HuH-7 (cell line): ENCODE results near the gene ACAT1.
A peak's percentile ranks its signal among the peaks of the same experiment; 100 is the strongest.
"Not testable (repeated sequence)": the region's sequence is repeated elsewhere in the genome, so short reads cannot be mapped to it uniquely, and the experiment has no call there.

ENCODE experiments used
- DNase-seq: peaks from one replicate; pipeline ENCODE4 v3.0.0; 2011; ENCODE audit warnings: low spot score

Gene ACAT1

DNA sequence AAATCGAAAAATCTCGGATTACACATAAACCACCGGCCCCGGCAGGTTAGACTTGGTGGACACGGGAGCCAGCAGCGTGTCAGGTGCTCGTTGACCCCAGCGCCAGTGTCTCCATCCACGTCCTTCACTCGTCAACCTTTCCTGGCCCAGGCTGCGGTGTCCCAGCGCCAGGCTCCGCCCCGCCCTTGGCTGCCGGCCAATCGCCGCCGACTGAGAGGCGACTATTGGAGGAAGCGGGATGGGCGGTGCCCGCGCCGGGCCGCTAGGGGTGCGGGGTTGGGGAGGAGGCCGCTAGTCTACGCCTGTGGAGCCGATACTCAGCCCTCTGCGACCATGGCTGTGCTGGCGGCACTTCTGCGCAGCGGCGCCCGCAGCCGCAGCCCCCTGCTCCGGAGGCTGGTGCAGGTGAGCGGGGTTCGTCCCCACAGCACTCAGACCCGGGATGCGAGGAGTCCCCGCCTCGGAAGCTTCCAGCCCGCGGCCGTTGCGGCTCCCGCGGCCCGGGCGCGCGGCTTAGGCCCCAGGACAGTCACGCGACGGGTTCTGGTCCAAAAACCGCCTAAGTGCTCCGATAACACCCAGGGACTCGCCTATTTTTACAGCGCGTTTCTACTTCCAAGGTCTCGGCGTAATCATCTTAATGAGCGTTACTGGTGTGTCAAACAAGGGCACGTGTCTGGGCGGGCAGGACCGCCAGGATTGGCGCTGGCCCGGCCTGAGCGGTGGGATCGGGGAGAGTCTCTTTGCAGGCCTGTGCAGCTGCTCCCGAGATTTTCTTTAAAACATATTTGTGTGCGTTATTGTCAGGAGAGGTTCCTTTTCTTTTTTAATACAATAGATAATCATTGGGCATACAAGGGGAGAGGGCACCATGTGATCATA is at the start of gene ACAT1:
Gene ACAT1, plus strand, starts transcription at position 294 of the 882 bp plus-strand sequence. Its CDS starts 40 bp downstream, at position 334.
- DNase-seq, result peak; percentile 92

DNA sequence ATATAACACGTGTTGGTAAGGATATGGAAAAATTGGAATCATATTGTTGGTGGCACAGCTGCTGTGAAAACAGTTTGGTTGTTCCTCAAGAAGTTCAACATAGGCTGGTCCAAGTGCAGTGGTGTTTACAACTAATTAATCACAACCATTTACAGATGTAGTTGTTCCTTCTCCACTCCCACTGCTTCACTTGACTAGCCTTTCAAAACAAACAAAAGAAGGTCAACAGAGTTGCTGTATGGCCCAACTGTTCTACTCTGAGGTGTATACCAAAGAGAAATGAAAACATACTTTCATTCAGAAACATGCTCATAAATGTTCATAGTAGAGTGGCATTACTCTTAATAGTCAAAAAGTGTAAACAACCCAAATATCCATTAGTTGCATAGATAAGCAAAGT is 36.6 kb upstream of the ACAT1 start:
- no peak for DNase-seq

DNA sequence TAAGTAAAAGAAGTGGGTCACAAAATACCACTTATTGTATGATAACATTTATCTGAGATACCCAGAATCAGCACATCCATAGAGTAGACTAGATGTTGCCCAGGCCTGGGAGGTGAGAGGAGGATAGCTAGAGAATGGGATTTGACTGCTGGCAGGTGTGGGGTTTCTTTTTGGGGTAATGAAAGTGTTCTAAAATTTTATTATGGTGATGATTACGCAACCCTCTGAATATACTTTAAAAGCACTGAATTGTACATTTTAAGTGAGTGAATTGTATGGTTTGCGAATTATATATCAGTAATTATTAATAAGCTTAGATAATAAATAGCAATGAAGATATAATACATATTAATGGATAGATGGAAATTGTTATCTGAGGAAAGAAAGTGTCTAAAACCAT is 35.7 kb upstream of the ACAT1 start:
- no peak for DNase-seq

DNA sequence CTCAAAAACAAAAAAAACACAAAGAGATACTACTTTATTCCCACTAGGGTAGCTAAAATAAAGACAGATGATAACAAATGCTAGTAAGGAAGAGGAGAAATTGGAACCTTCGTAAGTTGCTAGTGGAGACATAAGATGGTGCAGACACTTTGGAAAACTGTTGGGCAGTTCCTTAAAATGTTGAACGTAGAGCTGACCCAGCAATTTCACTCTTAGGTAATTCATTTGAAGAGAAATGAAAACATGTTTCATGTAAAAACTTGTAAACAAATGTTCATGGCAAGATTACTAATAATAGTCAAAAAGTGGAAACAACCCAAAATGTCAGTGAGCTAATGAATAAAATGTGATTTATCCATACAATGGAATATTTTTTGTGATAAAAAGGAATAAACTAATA is 29.2 kb upstream of the ACAT1 start:
- no peak for DNase-seq

DNA sequence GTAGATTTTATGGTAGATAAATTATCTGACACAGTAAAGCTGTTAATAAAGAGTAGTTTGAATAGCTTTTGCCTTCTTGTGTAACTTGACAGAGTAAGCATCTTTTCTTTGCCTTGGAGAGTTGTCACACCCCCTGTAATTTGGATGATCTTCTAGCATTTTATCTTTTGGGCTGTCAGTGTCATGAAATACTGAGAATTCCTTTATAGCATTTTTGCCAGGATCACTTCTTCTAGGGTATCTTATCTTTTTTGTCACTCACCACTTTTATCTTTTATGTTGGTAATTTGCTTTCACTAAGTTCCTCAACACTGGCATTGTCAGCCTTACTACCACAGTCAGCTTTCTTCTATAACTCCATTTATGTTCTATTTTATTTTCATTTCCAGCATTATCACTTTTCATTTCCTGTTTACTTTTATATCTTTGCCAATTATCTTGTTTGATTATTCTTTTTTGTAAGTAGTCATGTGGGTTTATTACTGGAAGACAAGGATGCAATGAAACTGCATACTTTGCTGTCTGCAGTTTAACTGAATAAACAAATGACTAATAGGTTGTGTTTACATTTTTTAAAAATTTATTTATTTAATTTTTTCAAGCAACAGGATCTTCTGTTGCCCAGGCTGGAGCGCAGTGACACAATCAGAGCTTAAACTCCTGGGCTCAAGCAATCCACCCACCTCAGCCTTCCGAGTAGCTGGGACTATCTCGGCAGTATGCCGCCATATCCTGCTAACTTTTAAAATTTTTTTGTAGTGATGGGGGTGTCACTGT is 28.1 kb upstream of the ACAT1 start:
- no peak for DNase-seq

DNA sequence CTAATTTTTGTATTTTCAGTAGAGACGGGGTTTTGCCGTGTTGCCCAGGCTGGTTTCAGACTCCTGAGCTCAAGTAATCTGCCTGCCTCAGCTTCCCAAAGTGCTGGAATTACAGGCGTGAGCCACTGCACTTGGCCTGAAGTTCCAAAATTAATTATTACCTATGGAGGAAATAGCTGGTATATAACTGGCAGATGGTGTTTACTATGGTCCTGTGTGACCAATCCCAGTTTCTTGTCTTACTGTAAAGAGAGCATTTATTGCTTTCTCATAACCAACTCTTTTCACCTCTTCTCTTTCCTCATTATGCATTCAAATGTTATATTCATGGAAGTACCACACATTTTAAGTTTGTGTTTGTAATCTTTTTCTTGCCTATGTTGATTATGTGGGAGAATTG is 24.2 kb upstream of the ACAT1 start:
- DNase-seq, result no peak

DNA sequence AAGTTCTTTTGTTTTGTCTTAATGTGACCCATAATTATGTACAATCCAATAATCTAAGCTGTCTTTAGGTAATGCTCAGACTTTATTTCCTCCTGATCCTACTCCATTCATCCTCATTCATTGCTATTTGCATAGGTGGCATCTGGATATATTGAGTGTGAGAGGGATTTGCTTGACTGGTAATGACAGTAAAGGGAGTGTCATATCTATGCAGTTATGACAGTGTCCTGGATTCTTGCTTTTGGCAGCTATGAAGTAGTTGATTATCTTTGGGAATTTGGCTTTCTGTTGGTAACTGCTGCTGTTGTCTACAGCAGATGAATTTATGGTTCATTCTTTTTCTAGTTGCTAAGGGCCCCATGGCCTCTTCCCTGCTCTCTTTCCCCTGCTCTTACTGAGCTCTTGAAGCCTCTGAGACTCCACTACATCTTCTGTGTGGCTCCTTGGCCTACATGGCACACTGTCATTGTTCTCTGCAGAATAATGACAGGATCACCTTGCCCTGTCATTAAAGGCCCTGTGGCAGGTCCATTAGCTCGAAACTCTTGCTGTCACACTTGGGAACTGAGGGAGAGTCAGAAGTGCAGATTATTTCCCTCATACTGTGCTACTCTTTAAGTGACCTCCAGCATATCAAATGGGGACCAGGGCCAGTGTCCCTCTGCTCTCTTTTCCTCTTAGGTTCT is 20.1 kb upstream of the ACAT1 start:
- DNase-seq, result no peak

DNA sequence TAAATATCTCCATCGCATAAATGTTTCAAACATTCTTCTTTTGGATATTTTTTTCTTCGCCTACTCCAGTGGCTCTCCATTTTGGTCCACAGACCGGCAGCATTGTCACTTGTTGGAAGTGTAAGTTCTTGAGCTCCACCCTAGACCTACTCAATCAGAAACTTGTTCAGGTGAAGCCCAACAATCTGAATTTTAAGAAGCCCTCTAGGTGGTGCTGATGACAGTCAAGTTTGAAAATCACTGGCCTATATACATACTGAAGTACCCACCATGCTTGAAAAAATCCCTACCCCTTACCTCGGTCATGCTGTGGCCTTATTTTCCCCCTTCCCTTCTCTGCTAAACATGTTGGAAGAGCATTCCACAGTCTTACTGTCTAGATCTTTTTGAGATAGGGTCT is 10.2 kb upstream of the ACAT1 start:
- DNase-seq, result no peak

DNA sequence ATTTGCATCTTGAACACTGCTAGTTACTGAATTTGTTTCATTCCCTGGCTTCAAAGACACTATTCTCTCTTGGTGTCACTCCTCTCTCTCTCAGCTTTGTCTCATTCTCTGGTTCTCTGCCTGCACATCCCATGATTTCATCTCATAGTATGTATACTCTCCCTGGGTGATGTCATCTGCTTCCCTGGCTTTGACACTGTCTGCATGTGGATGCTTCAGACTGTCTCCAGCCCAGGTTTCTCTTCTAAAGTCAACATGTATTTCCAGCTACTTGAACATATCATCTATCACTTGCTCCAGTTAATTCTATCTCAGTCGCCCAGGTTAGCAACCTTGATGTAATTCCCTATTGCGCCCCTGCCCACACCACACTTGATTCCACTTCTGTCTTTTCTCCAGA is 9.3 kb upstream of the ACAT1 start:
- DNase-seq, result no peak

DNA sequence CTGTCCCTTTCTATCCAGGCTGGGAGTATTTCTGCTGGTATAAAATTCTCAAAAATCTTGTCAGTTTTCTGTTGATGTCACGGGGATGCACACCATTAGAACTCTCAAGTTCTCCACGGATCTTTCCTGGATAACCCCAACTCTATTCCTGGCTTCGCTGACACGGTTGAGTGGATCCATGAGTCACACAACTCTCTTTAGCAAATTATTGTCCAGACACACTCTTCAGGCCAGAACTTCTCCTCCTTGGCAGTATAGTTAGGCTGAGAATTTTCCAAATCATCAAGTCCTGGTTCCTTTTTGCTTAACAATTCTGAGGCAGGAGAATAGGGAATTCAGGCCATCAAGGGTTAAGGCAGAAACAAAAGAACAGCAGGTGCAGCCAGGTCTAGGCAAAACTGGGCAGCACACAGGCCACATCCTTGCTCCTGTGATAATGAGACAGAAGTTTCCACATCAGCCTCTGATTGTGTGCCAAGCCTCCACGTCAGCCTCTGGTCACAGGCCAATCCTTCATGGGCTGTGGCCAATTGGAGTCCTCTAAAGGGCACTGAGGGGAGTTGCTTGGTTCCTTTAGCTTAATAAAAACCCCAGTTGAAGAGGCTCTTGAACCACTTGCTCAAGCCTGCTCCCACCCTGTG is 5.7 kb upstream of the ACAT1 start:
- no peak for DNase-seq

DNA sequence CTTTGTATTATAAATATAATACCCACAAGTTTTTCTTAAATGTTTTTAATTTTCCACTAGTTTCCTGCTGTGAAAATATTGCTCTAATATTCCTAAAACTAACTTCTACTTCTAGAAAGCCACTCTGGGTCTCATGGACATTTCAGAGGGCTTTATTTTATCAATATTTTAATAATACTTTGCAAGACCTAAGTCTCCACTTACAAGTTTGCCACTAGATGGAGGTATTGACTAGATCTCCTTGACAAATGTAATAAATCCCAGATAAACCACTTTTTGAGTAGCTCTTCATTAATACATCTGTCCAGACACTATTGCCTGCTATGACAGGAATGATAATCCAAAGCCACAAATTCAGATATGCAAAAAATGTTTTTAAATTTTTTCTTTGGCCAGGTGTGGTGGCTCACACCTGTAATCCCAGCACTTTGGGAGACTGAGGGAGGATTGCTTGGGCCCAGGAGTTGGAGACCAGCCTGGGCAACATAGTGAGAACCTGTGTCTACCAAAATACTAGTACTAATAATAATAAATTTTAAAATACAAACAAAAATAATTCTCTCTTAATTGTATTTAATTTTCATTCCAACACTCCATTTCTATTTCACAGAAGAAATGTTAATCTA is 3.5 kb upstream of the ACAT1 start:
- DNase-seq, result peak; percentile 44

DNA sequence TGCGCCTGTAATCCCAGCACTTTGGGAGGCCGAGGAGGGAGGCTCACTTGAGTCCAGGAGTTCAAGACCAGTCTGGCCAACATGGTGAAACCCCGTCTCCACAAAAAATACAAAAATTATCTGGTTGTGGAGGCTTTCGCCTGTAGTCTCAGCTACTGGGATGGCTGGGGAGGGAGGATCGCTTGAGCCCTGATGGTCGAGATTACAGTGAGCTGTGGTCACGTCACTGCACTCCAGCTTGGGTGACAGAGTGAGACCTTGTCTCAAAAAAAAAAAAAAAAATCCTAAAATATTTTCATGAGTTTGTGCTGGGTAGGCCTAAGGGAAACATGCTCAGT is 462 bp upstream of the ACAT1 start:
- DNase-seq, result not testable (repeated sequence)

DNA sequence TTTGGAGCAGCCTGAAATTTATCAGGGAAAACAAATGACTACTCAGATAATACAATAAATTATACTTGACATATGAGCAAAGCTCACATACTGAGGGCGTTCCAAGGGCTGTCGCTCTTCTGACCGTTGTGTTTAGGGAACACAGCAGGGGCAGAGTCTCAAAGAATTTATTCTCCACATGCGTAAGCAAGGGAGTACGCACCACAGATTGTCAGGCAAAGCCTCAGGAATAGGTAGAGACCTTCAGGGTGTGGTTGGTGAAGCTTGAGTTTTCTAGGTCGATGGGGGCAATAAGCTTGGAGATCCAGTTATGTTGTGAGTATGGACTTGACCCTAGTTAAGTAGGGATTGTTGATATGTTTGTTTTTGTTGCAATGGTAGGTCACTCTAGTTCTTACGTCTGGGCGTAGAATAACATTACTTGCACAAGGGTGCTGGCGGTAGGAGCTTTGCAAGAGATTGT is 830 bp downstream of the ACAT1 start:
- DNase-seq, result no peak

DNA sequence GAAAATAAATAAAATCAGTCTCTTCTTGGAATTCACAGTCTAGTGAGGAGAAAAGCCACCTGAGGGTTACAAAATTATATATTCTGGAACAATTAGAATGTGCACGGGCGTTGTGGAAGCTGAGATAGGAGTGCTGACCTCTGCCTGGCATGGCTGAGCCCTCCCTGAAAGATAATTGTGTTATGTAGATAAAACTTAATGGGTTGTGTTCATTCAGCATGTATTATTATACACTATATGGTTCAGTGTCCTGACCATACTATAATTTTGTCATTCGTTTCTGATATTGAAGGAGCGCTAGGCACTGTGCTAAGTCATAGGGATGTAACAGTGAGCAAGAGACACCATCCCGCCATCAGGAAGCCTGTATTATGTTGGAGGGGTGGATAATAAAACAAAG is 3.7 kb downstream of the ACAT1 start:
- DNase-seq, result no peak

DNA sequence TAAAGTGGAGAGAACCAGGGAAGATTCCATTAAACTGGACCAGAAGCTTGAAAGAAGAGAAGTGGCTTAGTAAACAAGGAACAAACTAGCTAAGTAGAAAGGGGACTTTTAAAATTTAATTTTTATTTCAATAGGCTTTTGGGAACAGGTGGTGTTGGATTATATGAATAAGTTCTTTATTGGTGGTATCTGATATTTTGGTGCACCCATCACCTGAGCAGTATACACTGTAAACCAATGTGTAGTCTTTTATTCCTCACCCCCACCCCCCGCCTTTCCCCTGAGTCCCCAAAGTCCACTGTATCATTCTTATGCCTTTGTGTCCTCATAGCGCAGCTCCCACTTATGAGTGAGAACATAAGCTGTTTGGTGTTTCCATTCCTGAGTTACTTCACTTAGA is 7.4 kb downstream of the ACAT1 start:
- DNase-seq, result no peak

DNA sequence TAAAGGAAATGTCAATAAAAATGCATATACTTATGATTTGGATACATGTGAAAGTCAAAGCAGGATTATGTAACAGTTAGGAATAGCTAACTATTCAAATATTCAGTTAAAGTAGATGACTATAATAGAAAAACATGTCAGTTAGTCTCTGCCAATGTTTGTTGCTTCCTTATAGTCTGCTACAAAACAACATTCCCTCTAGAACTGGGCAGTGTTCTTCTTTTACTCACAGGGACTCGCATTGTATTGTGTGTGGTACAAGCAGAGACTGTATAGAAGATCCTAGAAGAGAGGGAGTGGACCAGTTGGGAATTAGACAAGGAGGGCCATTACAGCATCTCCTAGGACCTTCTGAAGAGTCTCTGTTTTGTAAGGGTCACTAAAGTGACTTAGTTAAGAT is 10.6 kb downstream of the ACAT1 start:
- no peak for DNase-seq

DNA sequence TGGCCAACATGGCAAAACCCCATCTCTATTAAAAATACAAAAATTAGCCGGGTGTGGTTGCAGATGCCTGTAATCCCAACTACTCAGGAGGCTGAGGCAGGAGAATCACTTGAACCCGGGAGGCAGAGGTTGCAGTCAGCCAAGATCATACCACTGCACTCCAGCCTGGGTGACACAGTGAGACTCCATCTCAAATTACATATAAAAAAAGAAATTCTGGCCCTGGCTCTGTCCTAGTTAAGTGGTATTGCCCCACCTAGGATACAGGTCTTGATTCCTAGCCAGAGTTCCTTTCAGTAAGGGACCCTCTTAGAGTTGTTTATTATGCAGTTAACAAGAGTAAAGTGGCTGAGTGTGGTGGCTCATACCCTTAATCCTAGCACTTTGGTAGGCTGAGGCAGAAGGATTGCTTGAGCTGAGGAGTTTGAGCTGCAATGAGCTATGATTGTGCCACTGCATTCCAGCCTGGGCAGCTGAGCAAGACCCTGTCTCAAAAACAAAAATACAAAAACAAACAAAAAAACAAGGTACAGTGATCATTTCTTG is 11.7 kb downstream of the ACAT1 start:
- not testable (repeated sequence) for DNase-seq

DNA sequence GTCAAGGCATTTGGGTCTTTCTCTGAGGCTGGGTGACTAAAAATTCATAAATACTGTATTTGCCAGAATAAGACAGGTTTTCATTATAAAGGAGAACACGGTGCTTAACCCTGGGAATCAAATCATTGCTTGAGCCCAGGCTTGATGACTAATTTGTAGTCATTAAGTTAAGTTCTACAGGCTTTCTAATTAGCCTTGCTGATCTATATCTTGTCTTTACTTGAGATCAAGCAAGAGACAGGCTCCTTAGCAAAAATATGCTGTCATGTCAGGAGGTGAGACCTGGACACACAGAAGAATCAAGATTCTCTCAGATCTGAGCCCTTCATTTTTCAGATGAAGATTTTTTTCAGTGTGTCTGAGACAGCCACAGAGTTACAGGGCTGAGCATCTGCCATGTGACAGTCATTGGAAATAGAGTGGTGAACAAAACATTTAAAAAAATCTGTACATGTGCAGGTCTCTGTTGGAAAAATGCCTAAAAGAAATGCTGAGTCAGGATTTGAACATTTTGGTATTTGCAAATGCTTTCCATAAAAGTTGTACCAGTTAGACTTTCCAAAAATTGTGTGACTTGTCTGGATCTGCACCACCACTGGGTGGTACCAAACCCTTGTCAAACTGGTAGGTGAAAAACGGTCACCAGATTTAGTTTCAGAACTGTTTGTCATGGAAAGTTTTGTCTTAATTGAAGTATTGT is 14.6 kb downstream of the ACAT1 start:
- DNase-seq, result no peak

DNA sequence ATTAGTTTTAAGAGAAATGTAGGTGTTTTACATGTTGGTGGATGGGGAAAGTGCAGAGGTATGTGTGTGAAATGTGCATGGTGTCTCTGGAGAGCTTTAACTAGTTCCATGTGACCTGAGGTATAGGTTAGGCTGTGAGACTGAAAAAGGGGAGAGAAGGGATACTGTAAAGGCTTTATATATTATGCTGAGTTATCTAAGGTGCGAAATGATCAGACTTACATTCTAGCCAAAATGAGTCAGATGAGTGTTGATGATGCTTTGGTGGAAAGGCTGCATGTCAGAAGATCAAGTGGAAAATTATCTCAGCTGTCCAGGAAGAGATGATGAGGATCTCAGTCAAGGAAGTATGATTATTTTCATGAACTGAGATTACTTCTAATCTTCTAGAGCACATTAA is 15.8 kb downstream of the ACAT1 start:
- DNase-seq, result no peak

DNA sequence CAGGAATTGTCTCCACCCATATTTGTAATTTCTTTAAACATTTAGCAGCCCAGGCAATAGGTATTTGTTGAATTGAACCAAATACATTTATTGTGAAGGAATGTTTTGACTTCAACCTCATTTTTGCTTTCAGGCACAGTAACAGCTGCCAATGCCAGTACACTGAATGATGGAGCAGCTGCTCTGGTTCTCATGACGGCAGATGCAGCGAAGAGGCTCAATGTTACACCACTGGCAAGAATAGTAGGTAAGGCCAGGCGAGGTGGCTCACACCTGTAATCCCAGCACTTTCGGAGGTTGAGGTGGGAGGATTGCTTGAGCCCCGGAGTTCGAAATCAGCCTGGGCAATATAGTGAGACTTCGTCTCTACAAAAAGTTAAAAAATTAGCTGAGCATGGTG is 20.9 kb downstream of the ACAT1 start:
- DNase-seq, result no peak

DNA sequence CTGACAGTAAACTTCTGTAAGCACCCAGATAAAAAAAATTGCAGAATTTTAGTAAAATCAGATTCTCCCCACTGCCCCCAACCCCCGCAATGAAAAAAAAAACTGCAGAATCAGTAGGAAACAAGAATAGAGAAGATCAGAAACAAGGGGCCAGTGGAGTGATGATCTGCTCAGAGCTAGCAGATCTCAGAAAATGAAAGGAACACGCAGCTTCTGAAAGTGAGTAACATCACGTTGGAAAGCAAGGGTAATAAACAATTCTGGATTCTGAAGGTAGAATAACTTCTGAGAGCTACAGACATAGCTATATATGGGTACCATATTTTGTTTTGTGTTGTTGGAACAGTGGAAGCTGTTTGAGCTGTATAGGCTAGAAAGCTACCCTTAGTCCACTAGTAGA is 23.2 kb downstream of the ACAT1 start:
- no peak for DNase-seq
